Astrocyte of the spinal cord (primary cell): ENCODE results near the gene NGEF.
"Not testable (repeated sequence)": the region's sequence is repeated elsewhere in the genome, so short reads cannot be mapped to it uniquely, and the experiment has no call there.

Experiments used
- DNase-seq: peaks from one replicate; pipeline ENCODE4 v3.0.0; 2011; ENCODE audit warnings: low read depth, low spot score
- H3K4me3 ChIP-seq: 2 replicates; pipeline ENCODE4 v1.5.1; 2011; ENCODE audit warnings: low read depth, mild to moderate bottlenecking, low read length, moderate library complexity
- CTCF ChIP-seq: IDR thresholded peaks from 2 replicates; pipeline ENCODE4 v1.5.1; 2012; ENCODE audit warnings: low read depth, mild to moderate bottlenecking, low read length, inconsistent platforms
- in situ Hi-C: cut with HindIII; loops from 2 replicates; pipeline ENCODE4 v1.10.0; 2017; ENCODE audit warnings: low sequenced_read_pairs

Gene NGEF

GRCh38 chr2:232920055-232920454 is 93.0 kb downstream of the NGEF start:
- H3K4me3 ChIP-seq: no peak overlapping the region
- DNase-seq: no peak
- in situ Hi-C loops: no loop called here
- TF ChIP-seq CTCF: no peak

GRCh38 chr2:232919141-232919540 is 93.9 kb downstream of the NGEF start:
- in situ Hi-C loops: no loop called here
- no peak for DNase-seq
- no peak overlapping the region for H3K4me3 ChIP-seq
- TF ChIP-seq CTCF: no peak

- H3K4me3 ChIP-seq: no peak overlapping the region
- DNase-seq: no peak
- no peak for TF ChIP-seq CTCF
- in situ Hi-C loops: no loop called here
Measured at GRCh38 chr2:232913903-232914302, 99.2 kb downstream of the NGEF start.

GRCh38 chr2:232911712-232912277 is 101.3 kb downstream of the NGEF start:
- no peak overlapping the region for H3K4me3 ChIP-seq
- no peak for TF ChIP-seq CTCF
- no peak for DNase-seq
- in situ Hi-C loops: no loop called here

- in situ Hi-C loops: no loop called here
- TF ChIP-seq CTCF: no peak
- no peak for DNase-seq
- H3K4me3 ChIP-seq: no peak overlapping the region
Measured at GRCh38 chr2:232910376-232910775, 102.7 kb downstream of the NGEF start.

- DNase-seq: no peak
- H3K4me3 ChIP-seq: no peak overlapping the region
- in situ Hi-C loops: no loop called here
- no peak for TF ChIP-seq CTCF
Measured at GRCh38 chr2:232908695-232909094, 104.4 kb downstream of the NGEF start.

- in situ Hi-C loops: not testable (repeated sequence)
Measured at GRCh38 chr2:232907718-232908085, 105.4 kb downstream of the NGEF start.

GRCh38 chr2:232906867-232907717 is 106.0 kb downstream of the NGEF start:
- H3K4me3 ChIP-seq, in situ Hi-C loops, DNase-seq: not testable (repeated sequence)

More at GRCh38 chr2:232907718-232908085, 105.4 kb downstream of the NGEF start:
- not testable (repeated sequence) for H3K4me3 ChIP-seq, DNase-seq
